ENCODE results near the gene CXCR6. TPM values are rescaled to one million over a fixed set of nuclear protein-coding genes. Genes with fewer than 3 reads are reported as not detected.

CXCR6 gene
- polyA plus RNA-seq, 1 donor from 2014 or later = not detected

DNA sequence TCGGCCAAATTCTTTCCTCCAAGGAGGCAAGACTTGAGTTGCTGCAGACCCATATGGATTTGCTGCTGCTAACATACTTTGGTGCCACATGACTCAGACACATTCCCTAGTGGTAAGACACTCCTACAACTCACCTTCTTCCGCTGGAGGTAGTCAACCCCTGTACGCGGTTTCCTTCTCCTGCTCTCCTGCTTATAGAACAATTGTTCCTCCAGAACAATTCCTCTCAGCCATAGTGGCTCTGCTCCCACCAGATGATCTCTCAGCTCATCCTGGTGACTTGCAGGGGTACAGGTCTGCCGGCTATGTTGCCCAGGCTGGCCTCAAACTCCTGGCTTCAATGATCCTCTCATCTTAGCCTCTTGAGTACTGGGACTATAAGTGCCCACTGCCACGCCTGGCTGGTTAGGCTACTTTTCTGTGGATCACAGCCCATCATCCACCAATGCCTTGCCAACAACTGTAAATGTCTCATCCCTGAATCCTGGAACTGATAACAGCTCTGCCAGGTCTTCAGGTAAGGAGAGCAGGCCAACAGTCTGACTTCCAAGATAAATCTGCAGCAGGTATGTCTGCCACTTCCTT lies 2.4 kb upstream of the CXCR6 start:
- H2AFZ ChIP-seq (ENCODE audit: low read depth, low read length) = no peak overlapping the region

DNA sequence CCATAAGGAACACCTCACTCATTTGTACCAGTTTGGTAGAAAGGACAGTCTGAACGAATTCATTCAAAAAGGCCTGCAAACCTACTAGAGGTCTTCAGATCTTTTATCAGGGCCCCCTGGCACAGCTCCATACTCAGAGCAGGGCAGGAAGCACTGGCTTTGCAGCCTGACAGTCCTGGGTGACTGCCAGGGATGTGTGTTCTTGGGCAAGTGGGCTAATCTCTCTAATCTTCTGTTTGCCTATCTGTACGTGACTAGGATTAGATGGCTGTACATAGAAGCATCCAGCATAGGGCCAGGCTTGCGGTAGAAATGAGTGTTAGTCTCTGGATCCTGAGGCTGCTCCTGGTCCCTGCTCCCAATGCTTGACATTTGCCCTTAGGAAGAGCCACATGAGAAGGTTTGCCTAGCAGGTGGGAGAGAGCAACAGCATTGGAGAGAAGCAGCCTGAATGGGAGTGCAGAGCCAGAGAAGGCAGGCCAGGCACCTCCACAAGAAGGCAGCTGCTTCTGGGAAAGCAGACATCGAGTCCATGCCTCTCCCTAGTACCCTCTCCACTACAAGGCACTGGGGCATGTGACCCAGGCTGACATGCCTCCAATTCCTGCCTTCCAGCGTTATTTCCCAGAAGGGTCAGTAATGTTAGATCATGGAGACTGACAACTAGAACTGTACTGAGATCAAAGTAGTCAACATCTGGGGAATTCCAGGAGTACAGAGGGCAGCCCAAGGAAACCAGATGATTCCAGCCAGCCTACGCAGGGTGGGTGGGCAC lies 1.0 kb upstream of the CXCR6 start:
- Histone ChIP-seq H3K27ac (ENCODE audit: low read length) (no peak overlapping the region), H3K4me2 (ENCODE audit: low read length) (no peak overlapping the region), H3K27me3 (ENCODE audit: insufficient read depth, low read depth, low read length) (no peaks in the 10 kb centered on the region), H2AFZ (ENCODE audit: low read depth, low read length) (no peak overlapping the region), H3K4me3 (ENCODE audit: low read length) (no peak overlapping the region), H3K9me2 (ENCODE audit: insufficient read depth, low read length) (no peaks in the 10 kb centered on the region), H3K36me3 (ENCODE audit: insufficient read depth, low read length) (no peaks in the 10 kb centered on the region), H3F3A (ENCODE audit: insufficient read depth, low read length, poor library complexity, severe bottlenecking) (no peaks in the 10 kb centered on the region), H3K9ac (ENCODE audit: low read length) (no peak overlapping the region), H3K79me2 (replicated peaks; ENCODE audit: insufficient read depth, low read length) (no peaks in the 10 kb centered on the region), H3K9me3 (ENCODE audit: low read length) (no peaks in the 10 kb centered on the region), H4K20me1 (ENCODE audit: insufficient read depth) (no peaks in the 10 kb centered on the region)
- TF ChIP-seq, protein P1, sequence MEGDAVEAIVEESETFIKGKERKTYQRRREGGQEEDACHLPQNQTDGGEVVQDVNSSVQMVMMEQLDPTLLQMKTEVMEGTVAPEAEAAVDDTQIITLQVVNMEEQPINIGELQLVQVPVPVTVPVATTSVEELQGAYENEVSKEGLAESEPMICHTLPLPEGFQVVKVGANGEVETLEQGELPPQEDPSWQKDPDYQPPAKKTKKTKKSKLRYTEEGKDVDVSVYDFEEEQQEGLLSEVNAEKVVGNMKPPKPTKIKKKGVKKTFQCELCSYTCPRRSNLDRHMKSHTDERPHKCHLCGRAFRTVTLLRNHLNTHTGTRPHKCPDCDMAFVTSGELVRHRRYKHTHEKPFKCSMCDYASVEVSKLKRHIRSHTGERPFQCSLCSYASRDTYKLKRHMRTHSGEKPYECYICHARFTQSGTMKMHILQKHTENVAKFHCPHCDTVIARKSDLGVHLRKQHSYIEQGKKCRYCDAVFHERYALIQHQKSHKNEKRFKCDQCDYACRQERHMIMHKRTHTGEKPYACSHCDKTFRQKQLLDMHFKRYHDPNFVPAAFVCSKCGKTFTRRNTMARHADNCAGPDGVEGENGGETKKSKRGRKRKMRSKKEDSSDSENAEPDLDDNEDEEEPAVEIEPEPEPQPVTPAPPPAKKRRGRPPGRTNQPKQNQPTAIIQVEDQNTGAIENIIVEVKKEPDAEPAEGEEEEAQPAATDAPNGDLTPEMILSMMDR (IDR thresholded peaks at IDR 0.05; ENCODE audit: poor library complexity, severe bottlenecking) = no peak
- no peak for TF ChIP-seq POLR2AphosphoS5 (IDR thresholded peaks at IDR 0.05)
- no peak for TF ChIP-seq MXI1 (conservative IDR thresholded peaks at IDR 0.05; ENCODE audit: poor library complexity, severe bottlenecking)
- TF ChIP-seq RAD21 (conservative IDR thresholded peaks at IDR 0.05) = no peak
- TF ChIP-seq, protein P2, sequence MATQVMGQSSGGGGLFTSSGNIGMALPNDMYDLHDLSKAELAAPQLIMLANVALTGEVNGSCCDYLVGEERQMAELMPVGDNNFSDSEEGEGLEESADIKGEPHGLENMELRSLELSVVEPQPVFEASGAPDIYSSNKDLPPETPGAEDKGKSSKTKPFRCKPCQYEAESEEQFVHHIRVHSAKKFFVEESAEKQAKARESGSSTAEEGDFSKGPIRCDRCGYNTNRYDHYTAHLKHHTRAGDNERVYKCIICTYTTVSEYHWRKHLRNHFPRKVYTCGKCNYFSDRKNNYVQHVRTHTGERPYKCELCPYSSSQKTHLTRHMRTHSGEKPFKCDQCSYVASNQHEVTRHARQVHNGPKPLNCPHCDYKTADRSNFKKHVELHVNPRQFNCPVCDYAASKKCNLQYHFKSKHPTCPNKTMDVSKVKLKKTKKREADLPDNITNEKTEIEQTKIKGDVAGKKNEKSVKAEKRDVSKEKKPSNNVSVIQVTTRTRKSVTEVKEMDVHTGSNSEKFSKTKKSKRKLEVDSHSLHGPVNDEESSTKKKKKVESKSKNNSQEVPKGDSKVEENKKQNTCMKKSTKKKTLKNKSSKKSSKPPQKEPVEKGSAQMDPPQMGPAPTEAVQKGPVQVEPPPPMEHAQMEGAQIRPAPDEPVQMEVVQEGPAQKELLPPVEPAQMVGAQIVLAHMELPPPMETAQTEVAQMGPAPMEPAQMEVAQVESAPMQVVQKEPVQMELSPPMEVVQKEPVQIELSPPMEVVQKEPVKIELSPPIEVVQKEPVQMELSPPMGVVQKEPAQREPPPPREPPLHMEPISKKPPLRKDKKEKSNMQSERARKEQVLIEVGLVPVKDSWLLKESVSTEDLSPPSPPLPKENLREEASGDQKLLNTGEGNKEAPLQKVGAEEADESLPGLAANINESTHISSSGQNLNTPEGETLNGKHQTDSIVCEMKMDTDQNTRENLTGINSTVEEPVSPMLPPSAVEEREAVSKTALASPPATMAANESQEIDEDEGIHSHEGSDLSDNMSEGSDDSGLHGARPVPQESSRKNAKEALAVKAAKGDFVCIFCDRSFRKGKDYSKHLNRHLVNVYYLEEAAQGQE (IDR thresholded peaks at IDR 0.05; ENCODE audit: borderline replicate concordance) = no peak
- TF ChIP-seq TAF1 (IDR thresholded peaks at IDR 0.05; ENCODE audit: low read depth) = no peak
- TF ChIP-seq SMC3 (conservative IDR thresholded peaks at IDR 0.05; ENCODE audit: poor library complexity) = no peak
- TF ChIP-seq EZH2 (IDR thresholded peaks at IDR 0.05; ENCODE audit: borderline replicate concordance, insufficient read depth, low read length, poor library complexity, severe bottlenecking) = no peak

More for the DNA sequence above, 2.4 kb upstream of the CXCR6 start:
- no peaks in the 10 kb centered on the region for H3K27me3 ChIP-seq (ENCODE audit: insufficient read depth, low read depth, low read length)
- no peak overlapping the region for H3K4me2 ChIP-seq (ENCODE audit: low read length)
- no peaks in the 10 kb centered on the region for H3F3A ChIP-seq (ENCODE audit: insufficient read depth, low read length, poor library complexity, severe bottlenecking)
- no peaks in the 10 kb centered on the region for H3K9me3 ChIP-seq (ENCODE audit: low read length)
- H3K36me3 ChIP-seq (ENCODE audit: insufficient read depth, low read length) = no peaks in the 10 kb centered on the region
- H3K4me3 ChIP-seq (ENCODE audit: low read length) = no peak overlapping the region
- no peak overlapping the region for H3K27ac ChIP-seq (ENCODE audit: low read length)
- H3K9me2 ChIP-seq (ENCODE audit: insufficient read depth, low read length) = no peaks in the 10 kb centered on the region
- no peaks in the 10 kb centered on the region for H3K79me2 ChIP-seq (replicated peaks; ENCODE audit: insufficient read depth, low read length)
- TF ChIP-seq RAD21 (conservative IDR thresholded peaks at IDR 0.05) = no peak
- TF ChIP-seq SMC3 (conservative IDR thresholded peaks at IDR 0.05; ENCODE audit: poor library complexity) = no peak
- TF ChIP-seq EZH2 (IDR thresholded peaks at IDR 0.05; ENCODE audit: borderline replicate concordance, insufficient read depth, low read length, poor library complexity, severe bottlenecking) = no peak
- TF ChIP-seq POLR2AphosphoS5 (IDR thresholded peaks at IDR 0.05) = no peak
- TF ChIP-seq TAF1 (IDR thresholded peaks at IDR 0.05; ENCODE audit: low read depth) = no peak
- no peak for TF ChIP-seq MXI1 (conservative IDR thresholded peaks at IDR 0.05; ENCODE audit: poor library complexity, severe bottlenecking)
- TF ChIP-seq, protein P2 (IDR thresholded peaks at IDR 0.05; ENCODE audit: borderline replicate concordance) = no peak
- TF ChIP-seq, protein P1 (IDR thresholded peaks at IDR 0.05; ENCODE audit: poor library complexity, severe bottlenecking) = no peak
- TF ChIP-seq EP300 (conservative IDR thresholded peaks at IDR 0.05; ENCODE audit: poor library complexity, severe bottlenecking) = no peak
- H4K20me1 ChIP-seq (ENCODE audit: insufficient read depth) = no peaks in the 10 kb centered on the region
- no peak overlapping the region for H3K9ac ChIP-seq (ENCODE audit: low read length)

Measured in neural cell (in vitro differentiated cells).